Right lobe of liver (tissue), 4 donors: ENCODE data around the gene PHTF2.

Experiments used
- CTCF ChIP-seq, 4 donors: fragments of 200-600 bp in 3 of 4; fragments of 450-650 bp in 1 of 4; IDR thresholded peaks; one replicate each; pipeline versions ENCODE4 v1.5.1 to v1.8.0; 2016 to 2022; ENCODE audit warnings: antibody characterized with exemption in 4 of 4, mild to moderate bottlenecking in 2 of 4
- POLR2A ChIP-seq: fragments of 450-650 bp; IDR thresholded peaks from one replicate; pipeline ENCODE4 v1.6.1; 2017; ENCODE audit warnings: antibody characterized with exemption, mild to moderate bottlenecking
- donor health status: DM: no; HTN: no; CAD: no.
- donor health status: DM: no; HTN: no; CAD: no.
- donor health status: DM: no; HTN: yes; CAD: no.

GRCh38 chr7:77899516-77899915, 100.9 kb downstream of the PHTF2 start:
- TF ChIP-seq CTCF (IDR thresholded peaks at IDR 0.05) = no peak
- TF ChIP-seq POLR2A = no peak
